ENCODE measurements around the gene C9orf152. TPM values are rescaled to one million over a fixed set of nuclear protein-coding genes. Genes with fewer than 3 reads are reported as not detected.

Gene C9orf152
- total RNA-seq, 1 donor from 2014 or later = not detected

GRCh38 chr9:110202232-110202631 lies 5.7 kb downstream of the C9orf152 start:
- H3K27ac Mint-ChIP-seq = no peak overlapping the region
- H3K9me3 Mint-ChIP-seq = no peaks in the 10 kb centered on the region
- Histone ChIP-seq H3K4me1 (no peaks in the 10 kb centered on the region), H3K9me3 (ENCODE audit: low read depth) (no peaks in the 10 kb centered on the region), H3F3A (ENCODE audit: low read depth) (no peaks in the 10 kb centered on the region), H4K20me1 (ENCODE audit: low read depth) (no peaks in the 10 kb centered on the region), H3K4me3 (no peak overlapping the region), H3K9ac (no peak overlapping the region), H3K79me2 (ENCODE audit: low read depth) (no peaks in the 10 kb centered on the region), H3K27ac (no peak overlapping the region), H3K27me3 (no peaks in the 10 kb centered on the region), H2AFZ (replicated peaks) (no peak overlapping the region), H3K36me3 (no peaks in the 10 kb centered on the region), H3K4me2 (no peak overlapping the region)
- no peak for TF ChIP-seq CTCF (IDR thresholded peaks at IDR 0.05)
- no peak for TF ChIP-seq EZH2phosphoT487 (IDR thresholded peaks at IDR 0.05)
- TF ChIP-seq EZH2 (IDR thresholded peaks at IDR 0.05) = no peak
- peaks cover 2% of the 10 kb centered on the region for H3K4me1 Mint-ChIP-seq
- H3K4me3 Mint-ChIP-seq = no peak overlapping the region
- H3K36me3 Mint-ChIP-seq = no peaks in the 10 kb centered on the region
- DNase-seq (ENCODE audit: low spot score) = no peak
- peaks cover under 1% of the 10 kb centered on the region for H3K27me3 Mint-ChIP-seq (ENCODE audit: insufficient read depth, low read depth)

GRCh38 chr9:110199643-110200042 lies 8.3 kb downstream of the C9orf152 start:
- no peaks in the 10 kb centered on the region for H3F3A ChIP-seq (ENCODE audit: low read depth)
- H3K4me3 ChIP-seq = no peak overlapping the region
- no peaks in the 10 kb centered on the region for H3K9me3 ChIP-seq (ENCODE audit: low read depth)
- no peak overlapping the region for H3K9ac ChIP-seq
- H3K36me3 ChIP-seq = no peaks in the 10 kb centered on the region
- Mint-ChIP-seq H3K4me1 (peaks cover 2% of the 10 kb centered on the region), H3K27ac (no peak overlapping the region), H3K27me3 (ENCODE audit: insufficient read depth, low read depth) (no peaks in the 10 kb centered on the region), H3K4me3 (no peak overlapping the region), H3K9me3 (no peaks in the 10 kb centered on the region), H3K36me3 (no peaks in the 10 kb centered on the region)
- no peaks in the 10 kb centered on the region for H3K27me3 ChIP-seq
- DNase-seq (ENCODE audit: low spot score) = no peak
- no peaks in the 10 kb centered on the region for H4K20me1 ChIP-seq (ENCODE audit: low read depth)
- no peaks in the 10 kb centered on the region for H3K4me1 ChIP-seq
- TF ChIP-seq EZH2phosphoT487 (IDR thresholded peaks at IDR 0.05) (no peak), CTCF (IDR thresholded peaks at IDR 0.05) (no peak), EZH2 (IDR thresholded peaks at IDR 0.05) (no peak)
- no peaks in the 10 kb centered on the region for H3K79me2 ChIP-seq (ENCODE audit: low read depth)
- H2AFZ ChIP-seq (replicated peaks) = no peak overlapping the region
- no peak overlapping the region for H3K27ac ChIP-seq
- H3K4me2 ChIP-seq = no peak overlapping the region

- H2AFZ ChIP-seq (replicated peaks) = no peak overlapping the region
These were observed 9.6 kb downstream of the C9orf152 start for GRCh38 chr9:110198357-110198756.

More at GRCh38 chr9:110198357-110198756, 9.6 kb downstream of the C9orf152 start:
- Mint-ChIP-seq H3K27me3 (ENCODE audit: insufficient read depth, low read depth) (no peaks in the 10 kb centered on the region), H3K9me3 (no peaks in the 10 kb centered on the region), H3K27ac (no peak overlapping the region), H3K36me3 (no peaks in the 10 kb centered on the region), H3K4me3 (no peak overlapping the region), H3K4me1 (peaks cover 2% of the 10 kb centered on the region)
- H3K9ac ChIP-seq = no peak overlapping the region
- H3F3A ChIP-seq (ENCODE audit: low read depth) = no peaks in the 10 kb centered on the region
- no peak for DNase-seq (ENCODE audit: low spot score)
- H3K9me3 ChIP-seq (ENCODE audit: low read depth) = no peaks in the 10 kb centered on the region
- no peak overlapping the region for H3K4me3 ChIP-seq
- H3K27me3 ChIP-seq = no peaks in the 10 kb centered on the region
- TF ChIP-seq EZH2 (IDR thresholded peaks at IDR 0.05) (no peak), CTCF (IDR thresholded peaks at IDR 0.05) (no peak), EZH2phosphoT487 (IDR thresholded peaks at IDR 0.05) (no peak)
- H3K27ac ChIP-seq = no peak overlapping the region
- no peak overlapping the region for H3K4me2 ChIP-seq
- no peaks in the 10 kb centered on the region for H3K79me2 ChIP-seq (ENCODE audit: low read depth)
- no peaks in the 10 kb centered on the region for H3K36me3 ChIP-seq
- H4K20me1 ChIP-seq (ENCODE audit: low read depth) = no peaks in the 10 kb centered on the region
- H3K4me1 ChIP-seq = no peaks in the 10 kb centered on the region
